ENCODE results near the gene CDHR3. TPM values are rescaled to one million over a fixed set of nuclear protein-coding genes. Genes with fewer than 3 reads are reported as not detected.

CDHR3 gene
- total RNA-seq, 1 experiment from 2014 or later, result 6.5 TPM

- 0 out of 2 replicates have a peak, but pooled peaks have one; percentile 42 for ATAC-seq
- in situ Hi-C loops (cut with HindIII; ENCODE audit: low pct_unique_long_range_greater_than_20kb, low sequenced_read_pairs), result no loop called here
- Histone ChIP-seq H3K27ac (ENCODE audit: low read length) (peak overlapping the region; percentile 19; the same call in 1 of the 2 replicates), H3K9me3 (ENCODE audit: control insufficient read depth, insufficient read depth, low read depth, low read length) (no peaks in the 10 kb centered on the region), H3K4me3 (ENCODE audit: low read depth in 2 of 2, low read length in 2 of 2) (no peak overlapping the region), H3K4me1 (ENCODE audit: control insufficient read depth, insufficient read depth, low read length) (no peaks in the 10 kb centered on the region; the same call in 1 of the 2 replicates), H3K27me3 (ENCODE audit: control insufficient read depth, insufficient read depth, low read length) (no peaks in the 10 kb centered on the region), H3K36me3 (ENCODE audit: control insufficient read depth, insufficient read depth, low read length) (no peaks in the 10 kb centered on the region)
- CTCF ChIA-PET, result no interaction called here
- intact Hi-C loops (cut with micrococcal nuclease; ENCODE audit: unreplicated experiment), result no loop called here
- no peak for DNase-seq (ENCODE audit: low read depth, low spot score)
- no peak for TF ChIP-seq TCF7L2 (IDR thresholded peaks at IDR 0.05; ENCODE audit: low read depth, low read length)
- no peak for TF ChIP-seq CTCF (IDR thresholded peaks at IDR 0.05)
- TF ChIP-seq POLR2AphosphoS5 (IDR thresholded peaks at IDR 0.05; ENCODE audit: low read depth, low read length), result no peak
- no peak for TF ChIP-seq REST (IDR thresholded peaks at IDR 0.05; ENCODE audit: insufficient read depth in 1 of 2, low read depth in 2 of 2, low read length in 1 of 2)
- TF ChIP-seq SIN3A (IDR thresholded peaks at IDR 0.05; ENCODE audit: borderline replicate concordance, insufficient read depth, low read depth, low read length), result no peak
- no TSS peak for BruUV-seq (replicated peaks)
- POLR2A ChIA-PET, result no interaction called here
These were observed 58.3 kb downstream of the CDHR3 start for GRCh38 chr7:106021151-106022067.

DNA sequence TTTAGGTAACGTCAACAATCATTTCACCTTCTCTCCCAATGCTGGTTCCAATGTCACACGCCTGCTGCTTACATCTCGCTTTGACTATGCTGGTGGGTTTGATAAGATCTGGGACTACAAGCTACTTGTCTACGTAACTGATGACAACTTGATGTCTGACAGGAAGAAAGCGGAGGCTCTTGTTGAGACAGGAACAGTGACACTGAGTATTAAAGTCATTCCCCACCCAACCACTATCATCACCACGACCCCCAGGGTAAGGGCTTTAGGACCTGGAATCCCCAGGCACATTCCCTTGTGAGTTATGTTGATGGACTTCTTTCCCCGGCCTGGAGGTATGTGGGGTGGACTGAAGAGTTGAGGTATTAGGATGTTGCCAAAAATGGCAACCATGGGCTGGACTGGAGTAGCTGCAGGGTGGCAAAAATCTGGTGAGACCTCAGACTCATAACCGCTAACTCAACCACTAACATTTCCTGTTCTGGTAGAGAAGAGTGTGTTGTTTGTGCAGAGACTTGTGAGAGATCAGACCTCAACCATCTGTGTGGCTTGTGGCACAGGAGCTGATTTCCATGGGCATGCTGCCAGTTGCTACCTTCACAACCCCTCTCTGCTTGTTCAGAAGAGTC lies 59.2 kb downstream of the CDHR3 start:
- Histone ChIP-seq H3K27ac (ENCODE audit: low read length) (no peak overlapping the region), H3K9me3 (ENCODE audit: control insufficient read depth, insufficient read depth, low read depth, low read length) (no peaks in the 10 kb centered on the region), H3K4me3 (ENCODE audit: low read depth in 2 of 2, low read length in 2 of 2) (no peak overlapping the region), H3K27me3 (ENCODE audit: control insufficient read depth, insufficient read depth, low read length) (no peaks in the 10 kb centered on the region), H3K36me3 (ENCODE audit: control insufficient read depth, insufficient read depth, low read length) (no peaks in the 10 kb centered on the region), H3K4me1 (ENCODE audit: control insufficient read depth, insufficient read depth, low read length) (no peaks in the 10 kb centered on the region; the same call in 1 of the 2 replicates)
- ChIA-PET POLR2A (no interaction called here), CTCF (no interaction called here)
- ATAC-seq (no peak), DNase-seq (ENCODE audit: low read depth, low spot score) (no peak)
- in situ Hi-C loops (cut with HindIII; ENCODE audit: low pct_unique_long_range_greater_than_20kb, low sequenced_read_pairs) (no loop called here), intact Hi-C loops (cut with micrococcal nuclease; ENCODE audit: unreplicated experiment) (no loop called here)
- BruUV-seq (replicated peaks), result no TSS peak
- no peak for TF ChIP-seq REST (IDR thresholded peaks at IDR 0.05; ENCODE audit: insufficient read depth in 1 of 2, low read depth in 2 of 2, low read length in 1 of 2)
- TF ChIP-seq CTCF (IDR thresholded peaks at IDR 0.05), result no peak
- no peak for TF ChIP-seq SIN3A (IDR thresholded peaks at IDR 0.05; ENCODE audit: borderline replicate concordance, insufficient read depth, low read depth, low read length)
- TF ChIP-seq POLR2AphosphoS5 (IDR thresholded peaks at IDR 0.05; ENCODE audit: low read depth, low read length), result no peak
- no peak for TF ChIP-seq TCF7L2 (IDR thresholded peaks at IDR 0.05; ENCODE audit: low read depth, low read length)

All from Panc1 (cell line).